KMS-11 (cell line): Measurements from ENCODE around the gene PRDM4.
"Not testable (repeated sequence)": the region's sequence is repeated elsewhere in the genome, so short reads cannot be mapped to it uniquely, and the experiment has no call there.

ENCODE experiments used
- H2AFZ ChIP-seq: fragments of 200-600 bp; sonication (generic); 2 replicates; pipeline ENCODE4 v1.6.1; 2016; ENCODE audit warnings: antibody characterized with exemption, mixed run types, low read depth
- H3K27ac ChIP-seq: fragments of 200-600 bp; sonication (generic); 2 replicates; pipeline ENCODE4 v1.6.1; 2016; ENCODE audit warnings: mild to moderate bottlenecking, mixed run types
- H3K27me3 ChIP-seq: fragments of 200-600 bp; sonication (generic); 2 replicates; pipeline ENCODE4 v1.6.1; 2017; ENCODE audit warnings: mild to moderate bottlenecking, low read depth, mixed run types, moderate library complexity; ENCODE audit not compliant: insufficient read depth
- H3K36me3 ChIP-seq: fragments of 200-600 bp; sonication (generic); 2 replicates; pipeline ENCODE4 v1.6.1; 2017; ENCODE audit warnings: mild to moderate bottlenecking, mixed run types; ENCODE audit not compliant: insufficient read depth
- H3K4me1 ChIP-seq: fragments of 200-600 bp; sonication (generic); 2 replicates; pipeline ENCODE4 v1.6.1; 2016; ENCODE audit warnings: mild to moderate bottlenecking, low read depth, mixed run types; ENCODE audit not compliant: poor library complexity, severe bottlenecking
- H3K4me2 ChIP-seq: fragments of 200-600 bp; sonication (generic); 2 replicates; pipeline ENCODE4 v1.7.0; 2016; ENCODE audit warnings: mild to moderate bottlenecking, mixed run types
- H3K4me3 ChIP-seq: fragments of 200-600 bp; sonication (generic); IDR thresholded peaks from 2 replicates; pipeline ENCODE4 v1.6.1; 2017; ENCODE audit warnings: low read depth, low read length, mixed read lengths; ENCODE audit not compliant: insufficient read depth
- H3K79me2 ChIP-seq: fragments of 200-600 bp; sonication (generic); 2 replicates; pipeline ENCODE4 v1.6.1; 2016; ENCODE audit warnings: low read depth, mixed run types; ENCODE audit not compliant: insufficient read depth
- H3K9ac ChIP-seq: fragments of 200-600 bp; sonication (generic); 2 replicates; pipeline ENCODE4 v1.6.1; 2016; ENCODE audit warnings: mild to moderate bottlenecking, mixed run types
- H4K20me1 ChIP-seq: fragments of 200-600 bp; sonication (generic); 2 replicates; pipeline ENCODE4 v1.6.1; 2016; ENCODE audit warnings: mild to moderate bottlenecking, mixed run types; ENCODE audit not compliant: insufficient read depth
- CTCF ChIP-seq: fragments of 200-600 bp; sonication (generic); conservative IDR thresholded peaks from 2 replicates; pipeline ENCODE4 v1.6.1; 2017; ENCODE audit warnings: low read depth, mild to moderate bottlenecking, antibody characterized with exemption, low read length, moderate library complexity, mixed read lengths

Gene PRDM4

GRCh38 chr12:107718606-107719005 is 42.3 kb downstream of the PRDM4 start:
- Histone ChIP-seq H3K4me3 (no peak overlapping the region), H4K20me1 (no peaks in the 10 kb centered on the region), H2AFZ (no peak overlapping the region), H3K4me1 (no peaks in the 10 kb centered on the region), H3K4me2 (no peak overlapping the region), H3K27me3 (no peaks in the 10 kb centered on the region), H3K79me2 (no peaks in the 10 kb centered on the region), H3K27ac (no peak overlapping the region), H3K9ac (no peak overlapping the region), H3K36me3 (no peaks in the 10 kb centered on the region)
- TF ChIP-seq CTCF = no peak

GRCh38 chr12:107715780-107716179 is 45.2 kb downstream of the PRDM4 start:
- Histone ChIP-seq H3K79me2 (no peaks in the 10 kb centered on the region), H3K4me3 (no peak overlapping the region)
- no peak for TF ChIP-seq CTCF

GRCh38 chr12:107705522-107705921 is 55.4 kb downstream of the PRDM4 start:
- H3K79me2 ChIP-seq, H3K4me3 ChIP-seq, H3K4me1 ChIP-seq, H3K27me3 ChIP-seq, H2AFZ ChIP-seq, H3K4me2 ChIP-seq, H3K36me3 ChIP-seq, H3K27ac ChIP-seq, H3K9ac ChIP-seq, H4K20me1 ChIP-seq: not testable (repeated sequence)

More at GRCh38 chr12:107715780-107716179, 45.2 kb downstream of the PRDM4 start:
- H4K20me1 ChIP-seq = no peaks in the 10 kb centered on the region
- no peaks in the 10 kb centered on the region for H3K36me3 ChIP-seq
- no peak overlapping the region for H3K4me2 ChIP-seq
- no peak overlapping the region for H2AFZ ChIP-seq
- H3K9ac ChIP-seq = no peak overlapping the region
- H3K27ac ChIP-seq = no peak overlapping the region
- H3K4me1 ChIP-seq = no peaks in the 10 kb centered on the region
- no peaks in the 10 kb centered on the region for H3K27me3 ChIP-seq

- TF ChIP-seq CTCF = no peak
- Histone ChIP-seq H3K4me1 (no peaks in the 10 kb centered on the region), H3K79me2 (no peaks in the 10 kb centered on the region), H2AFZ (no peak overlapping the region), H4K20me1 (no peaks in the 10 kb centered on the region), H3K27ac (no peak overlapping the region), H3K9ac (no peak overlapping the region), H3K36me3 (no peaks in the 10 kb centered on the region), H3K4me3 (no peak overlapping the region), H3K27me3 (no peaks in the 10 kb centered on the region), H3K4me2 (no peak overlapping the region)
These were observed 56.9 kb downstream of the PRDM4 start for GRCh38 chr12:107704041-107704440.

- H3K4me1 ChIP-seq = no peaks in the 10 kb centered on the region
- H3K9ac ChIP-seq = no peak overlapping the region
- H3K36me3 ChIP-seq = no peaks in the 10 kb centered on the region
- no peaks in the 10 kb centered on the region for H4K20me1 ChIP-seq
- no peaks in the 10 kb centered on the region for H3K27me3 ChIP-seq
- H3K27ac ChIP-seq = no peak overlapping the region
- H2AFZ ChIP-seq = no peak overlapping the region
- H3K4me3 ChIP-seq = no peak overlapping the region
- no peak overlapping the region for H3K4me2 ChIP-seq
- TF ChIP-seq CTCF = no peak
- no peaks in the 10 kb centered on the region for H3K79me2 ChIP-seq
These were observed 58.8 kb downstream of the PRDM4 start for GRCh38 chr12:107702106-107702505.
